ENCODE data around the gene GPR160. TPM values are rescaled to one million over a fixed set of nuclear protein-coding genes. Genes with fewer than 3 reads are reported as not detected.
"Not testable (repeated sequence)": the region's sequence is repeated elsewhere in the genome, so short reads cannot be mapped to it uniquely, and the experiment has no call there.

The GPR160 gene
- total RNA-seq, 3 donors from 2014 or later = 2.2 to 3.0 (median 2.5) TPM

GRCh38 chr3:170096342-170096741, 58.5 kb downstream of the GPR160 start:
- Mint-ChIP-seq H3K27me3 (ENCODE audit: low read depth) (no peaks in the 10 kb centered on the region), H3K36me3 (ENCODE audit: insufficient read depth) (peaks cover 51% of the 10 kb centered on the region), H3K4me1 (ENCODE audit: low read depth) (peaks cover 11% of the 10 kb centered on the region), H3K9me3 (no peaks in the 10 kb centered on the region), H3K4me3 (no peak overlapping the region)
- ATAC-seq (no peak), DNase-seq (no peak)

DNA sequence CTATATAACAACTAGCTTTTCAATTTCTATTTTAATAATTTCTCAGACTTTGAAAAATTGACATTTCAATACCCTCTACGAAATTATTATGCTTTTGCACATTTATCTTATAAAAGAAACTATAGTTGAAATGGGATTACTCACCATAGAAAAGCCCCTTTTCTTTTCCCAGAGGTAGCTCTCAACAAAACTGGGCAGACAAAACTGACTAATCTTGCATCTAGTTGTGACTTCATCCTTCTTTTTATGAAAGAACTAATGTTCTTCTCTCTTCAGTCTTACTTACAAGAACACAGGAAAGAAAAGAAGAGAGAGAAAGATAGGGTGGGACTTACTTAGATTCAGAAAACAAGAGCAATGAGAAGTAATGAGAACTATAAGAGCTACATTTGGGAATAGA, 61.0 kb downstream of the GPR160 start:
- ATAC-seq (peak; percentile 46 to 78), DNase-seq (no peak)
- H3K27me3 Mint-ChIP-seq (ENCODE audit: low read depth) = no peaks in the 10 kb centered on the region
- H3K4me3 Mint-ChIP-seq = no peak overlapping the region
- peaks cover 11% of the 10 kb centered on the region for H3K4me1 Mint-ChIP-seq (ENCODE audit: low read depth)
- peaks cover 57% of the 10 kb centered on the region for H3K36me3 Mint-ChIP-seq (ENCODE audit: insufficient read depth)
- H3K9me3 Mint-ChIP-seq = no peaks in the 10 kb centered on the region

DNA sequence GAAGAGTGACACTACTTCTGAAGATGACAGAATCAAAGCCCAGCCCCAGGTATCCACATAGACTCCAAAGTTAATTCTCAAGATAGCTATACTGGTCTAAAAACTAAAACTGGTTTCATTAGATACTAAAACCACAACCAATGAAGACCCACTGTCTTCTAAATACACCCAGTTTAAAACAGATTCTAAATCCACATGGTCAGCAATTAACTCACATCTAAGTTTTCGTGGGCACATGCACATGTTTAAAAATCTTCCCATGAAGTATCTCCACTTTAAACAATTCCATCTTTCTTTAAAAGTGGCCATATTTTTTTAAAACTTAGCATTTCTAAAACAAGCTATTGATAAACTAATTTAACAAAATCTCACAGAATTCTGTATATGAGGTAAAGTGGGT, 63.1 kb downstream of the GPR160 start:
- Mint-ChIP-seq H3K36me3 (ENCODE audit: insufficient read depth) (peaks cover 40% of the 10 kb centered on the region), H3K4me1 (ENCODE audit: low read depth) (peaks cover 11% of the 10 kb centered on the region), H3K27me3 (ENCODE audit: low read depth) (no peaks in the 10 kb centered on the region), H3K9me3 (no peaks in the 10 kb centered on the region), H3K4me3 (no peak overlapping the region)
- DNase-seq (no peak), ATAC-seq (no peak)

DNA sequence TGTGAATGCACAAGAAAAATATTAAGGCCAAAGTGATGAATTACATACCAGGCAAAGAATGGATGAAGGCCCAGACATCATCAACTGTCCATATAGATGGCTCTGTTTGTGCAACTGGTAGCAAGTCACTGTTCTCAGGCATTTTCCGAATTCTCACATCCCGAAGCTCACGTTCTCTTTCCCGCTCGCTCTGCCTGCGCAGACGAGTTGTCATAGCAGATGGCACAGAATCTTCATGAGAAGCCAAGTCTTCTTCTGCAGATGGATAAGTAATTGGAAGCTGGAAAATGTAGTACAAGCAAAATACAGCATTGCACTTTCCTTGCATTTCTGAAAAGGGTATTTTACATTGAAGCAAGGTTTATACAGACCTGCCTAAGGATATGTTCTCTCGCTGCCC, 64.6 kb downstream of the GPR160 start:
- no peak for ATAC-seq

DNA sequence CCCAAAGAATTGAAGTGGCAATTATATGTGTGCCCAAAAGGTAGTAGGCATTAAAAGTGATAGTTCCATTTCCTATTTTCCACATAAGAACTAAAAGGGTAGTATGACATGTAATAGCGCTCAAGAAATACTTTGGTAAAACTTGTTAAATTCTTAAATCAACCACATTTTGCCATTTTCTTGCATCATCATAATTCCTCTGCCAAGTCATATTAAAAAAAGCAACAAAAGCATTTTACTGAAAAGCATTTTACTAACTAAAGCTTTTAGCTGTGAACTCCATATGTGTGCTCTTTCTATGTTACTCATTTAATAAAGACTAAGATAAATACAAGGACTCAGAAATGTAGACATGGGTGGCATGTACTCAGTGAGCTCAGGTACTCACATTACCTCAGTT, 70.1 kb downstream of the GPR160 start:
- Mint-ChIP-seq H3K4me3 (no peak overlapping the region), H3K9me3 (no peaks in the 10 kb centered on the region), H3K4me1 (ENCODE audit: low read depth) (peaks cover 22% of the 10 kb centered on the region), H3K27me3 (ENCODE audit: low read depth) (no peaks in the 10 kb centered on the region), H3K36me3 (ENCODE audit: insufficient read depth) (peaks cover 35% of the 10 kb centered on the region)
- ATAC-seq (no peak), DNase-seq (no peak)

More for the DNA sequence above, 64.6 kb downstream of the GPR160 start:
- no peak for DNase-seq
- no peak overlapping the region for H3K4me3 Mint-ChIP-seq
- peaks cover 34% of the 10 kb centered on the region for H3K36me3 Mint-ChIP-seq (ENCODE audit: insufficient read depth)
- no peaks in the 10 kb centered on the region for H3K27me3 Mint-ChIP-seq (ENCODE audit: low read depth)
- H3K4me1 Mint-ChIP-seq (ENCODE audit: low read depth) = peaks cover 11% of the 10 kb centered on the region
- H3K9me3 Mint-ChIP-seq = no peaks in the 10 kb centered on the region

DNA sequence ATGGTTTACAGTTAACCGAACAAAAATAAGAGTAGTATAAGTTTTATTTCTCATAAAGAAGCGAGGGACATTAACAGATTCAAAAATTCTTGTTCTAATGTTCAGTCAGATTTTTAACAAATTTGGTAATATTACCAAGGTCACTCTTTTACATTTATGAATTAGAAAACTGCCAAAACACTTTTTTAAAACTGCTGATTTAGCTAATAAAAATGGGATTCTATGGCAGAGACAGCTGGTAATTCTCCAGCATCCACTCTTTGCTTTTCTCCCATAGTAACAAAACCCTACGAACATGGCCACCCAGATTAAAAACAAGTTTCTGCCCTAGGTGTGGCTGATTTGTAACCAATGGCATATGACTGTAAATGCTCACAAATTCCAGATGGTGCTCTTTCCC, 71.2 kb downstream of the GPR160 start:
- Mint-ChIP-seq H3K4me1 (ENCODE audit: low read depth) (peaks cover 22% of the 10 kb centered on the region), H3K4me3 (no peak overlapping the region), H3K27me3 (ENCODE audit: low read depth) (no peaks in the 10 kb centered on the region), H3K9me3 (no peaks in the 10 kb centered on the region), H3K36me3 (ENCODE audit: insufficient read depth) (peaks cover 38% of the 10 kb centered on the region)
- DNase-seq = no peak
- ATAC-seq = no peak

DNA sequence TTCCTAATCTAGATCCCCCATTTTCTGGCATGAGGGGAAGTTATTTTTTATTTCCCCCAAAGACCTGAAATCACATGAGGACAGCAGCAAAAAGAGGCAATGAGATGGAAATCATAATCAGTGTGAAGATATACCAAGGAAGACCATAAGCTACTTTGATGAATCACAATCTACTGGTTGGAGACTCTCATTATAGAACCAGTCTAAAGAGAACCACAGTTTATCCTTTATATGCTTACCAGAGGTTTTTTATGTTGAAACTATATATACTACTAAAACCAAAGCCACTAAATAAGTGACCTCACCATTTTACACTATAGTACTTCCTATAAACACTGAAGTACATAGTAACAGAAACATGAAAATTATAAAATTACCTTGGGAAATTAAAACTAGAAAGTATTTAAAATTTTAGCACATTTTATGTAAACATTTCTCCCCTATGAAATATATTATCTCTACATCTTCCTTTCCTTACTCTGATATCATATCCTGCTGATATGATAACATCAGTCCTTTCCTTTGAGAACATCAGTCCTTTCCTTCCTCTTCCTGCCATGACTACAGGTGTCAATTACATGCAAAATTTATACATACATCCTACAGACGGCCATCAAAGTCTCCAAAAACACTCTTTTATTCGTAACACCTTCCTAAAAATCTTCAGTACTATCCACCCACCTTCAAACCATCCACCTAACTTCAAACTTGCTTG, 71.9 kb downstream of the GPR160 start:
- peaks cover 40% of the 10 kb centered on the region for H3K36me3 Mint-ChIP-seq (ENCODE audit: insufficient read depth)
- peak in 1 of 2 donors; percentile 23 for ATAC-seq
- DNase-seq = no peak
- H3K4me1 Mint-ChIP-seq (ENCODE audit: low read depth) = peaks cover 22% of the 10 kb centered on the region
- H3K9me3 Mint-ChIP-seq = no peaks in the 10 kb centered on the region
- no peak overlapping the region for H3K4me3 Mint-ChIP-seq
- H3K27me3 Mint-ChIP-seq (ENCODE audit: low read depth) = no peaks in the 10 kb centered on the region

DNA sequence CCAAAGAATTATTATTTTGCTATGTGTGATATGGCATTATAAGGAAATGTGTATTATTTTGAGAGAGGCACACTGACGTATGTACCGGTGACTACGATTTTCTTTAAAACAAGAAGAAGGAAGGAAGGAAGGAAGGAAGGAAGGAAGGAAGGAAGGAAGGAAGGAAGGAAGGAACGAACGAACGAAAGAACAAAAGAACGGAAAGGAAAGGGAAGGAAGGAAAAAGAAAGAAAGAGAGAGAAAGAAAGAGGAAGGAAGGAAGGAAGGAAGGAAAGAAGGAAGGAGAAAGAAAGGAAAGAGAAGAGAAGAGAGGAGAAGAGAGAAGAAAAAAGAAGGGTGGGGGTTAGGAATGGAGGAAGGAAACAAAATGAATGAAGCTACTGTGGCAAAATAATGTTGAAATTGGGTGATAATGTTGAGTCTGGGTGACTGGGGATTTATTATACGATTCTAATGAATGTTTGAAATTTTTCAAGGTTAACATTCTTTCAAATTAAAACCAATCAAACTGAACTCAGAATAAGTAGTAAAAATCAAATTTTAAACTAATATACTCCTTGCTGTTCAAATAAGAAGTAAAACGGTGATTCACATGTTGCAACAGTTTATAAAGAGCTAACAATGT, 73.5 kb downstream of the GPR160 start:
- ATAC-seq = no peak
- Mint-ChIP-seq H3K36me3 (ENCODE audit: insufficient read depth) (peaks cover 45% of the 10 kb centered on the region), H3K27me3 (ENCODE audit: low read depth) (no peaks in the 10 kb centered on the region), H3K4me3 (no peak overlapping the region), H3K9me3 (no peaks in the 10 kb centered on the region), H3K4me1 (ENCODE audit: low read depth) (peaks cover 22% of the 10 kb centered on the region)
- no peak for DNase-seq

DNA sequence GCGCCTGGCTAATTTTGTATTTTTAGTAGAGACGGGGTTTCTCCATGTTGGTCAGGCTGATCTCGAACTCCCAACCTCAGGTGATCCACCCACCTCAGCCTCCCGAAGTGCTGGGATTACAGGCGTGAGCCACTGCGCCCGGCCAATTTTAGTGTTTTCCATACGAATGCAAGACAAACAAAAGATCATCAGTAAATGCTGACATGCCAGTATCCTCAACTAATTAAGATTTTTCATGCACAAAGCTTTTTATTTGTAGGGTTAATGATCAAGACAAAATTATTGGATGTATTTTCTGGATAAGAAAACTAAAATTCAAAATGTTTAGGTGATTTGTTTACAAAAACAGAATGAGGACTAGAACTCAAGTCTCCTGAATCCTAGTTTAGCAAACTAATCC, 76.4 kb downstream of the GPR160 start:
- not testable (repeated sequence) for H3K4me3 Mint-ChIP-seq; DNase-seq; H3K9me3 Mint-ChIP-seq; ATAC-seq; H3K27me3 Mint-ChIP-seq (ENCODE audit: low read depth)
- H3K36me3 Mint-ChIP-seq (ENCODE audit: insufficient read depth) = peaks cover 35% of the 10 kb centered on the region
- H3K4me1 Mint-ChIP-seq (ENCODE audit: low read depth) = peaks cover 17% of the 10 kb centered on the region

DNA sequence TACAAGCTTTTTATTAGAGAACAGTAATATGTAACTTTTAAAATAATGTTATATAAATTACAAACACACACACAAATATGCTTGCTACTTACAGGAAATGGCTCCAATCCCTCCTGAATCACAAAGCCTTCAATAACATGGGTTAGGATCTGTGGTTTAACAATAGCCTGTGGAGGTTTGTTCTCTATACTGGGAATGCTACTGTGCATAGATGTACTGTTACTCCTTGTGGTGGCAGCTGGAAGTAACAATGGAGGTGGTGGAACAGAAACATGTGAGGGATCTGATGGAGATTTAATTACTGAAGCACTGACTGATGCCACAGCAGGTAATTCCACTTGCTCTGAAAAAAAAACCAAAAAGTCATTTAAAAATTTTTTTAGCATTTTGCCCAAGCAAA, 79.3 kb downstream of the GPR160 start:
- no peak for ATAC-seq
- DNase-seq = no peak
- Mint-ChIP-seq H3K27me3 (ENCODE audit: low read depth) (no peaks in the 10 kb centered on the region), H3K9me3 (no peaks in the 10 kb centered on the region), H3K4me1 (ENCODE audit: low read depth) (no peaks in the 10 kb centered on the region), H3K4me3 (no peak overlapping the region), H3K36me3 (ENCODE audit: insufficient read depth) (peaks cover 30% of the 10 kb centered on the region)

DNA sequence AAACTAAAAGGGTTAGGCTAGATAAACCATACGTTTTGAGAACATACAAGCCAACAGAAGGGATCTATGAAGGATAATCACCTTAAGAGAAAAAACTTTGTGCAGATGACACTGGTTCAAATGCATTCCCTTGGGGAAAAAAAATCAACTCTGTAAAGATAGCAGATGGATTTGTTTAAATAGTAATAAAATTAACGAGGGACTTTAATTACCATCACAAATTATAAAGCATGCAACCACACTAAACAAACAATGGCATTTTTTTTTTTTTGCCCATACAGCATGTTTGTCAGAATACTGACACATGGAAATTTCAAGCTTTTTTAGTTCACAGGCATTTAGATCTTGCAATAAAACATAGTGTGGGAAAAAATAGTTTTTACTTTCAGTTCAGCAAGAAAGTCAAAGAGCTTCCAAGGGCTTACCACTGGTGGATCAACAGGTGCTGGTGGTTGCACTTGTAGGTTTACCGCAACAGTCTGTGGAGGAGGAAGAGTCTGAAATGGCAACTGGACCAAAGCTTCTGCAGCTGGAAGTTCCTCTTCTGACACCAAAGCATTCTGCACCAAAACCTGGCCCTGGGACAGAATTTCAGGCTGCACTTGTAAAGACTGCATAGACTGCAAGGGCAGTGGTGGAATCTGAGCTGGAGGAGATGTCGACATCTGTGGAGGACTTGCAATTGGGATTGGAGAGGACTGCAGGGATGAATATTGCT, 90.6 kb downstream of the GPR160 start:
- Mint-ChIP-seq H3K9me3 (peaks cover under 1% of the 10 kb centered on the region), H3K4me3 (no peak overlapping the region), H3K36me3 (ENCODE audit: insufficient read depth) (peaks cover 20% of the 10 kb centered on the region), H3K4me1 (ENCODE audit: low read depth) (peaks cover 25% of the 10 kb centered on the region), H3K27me3 (ENCODE audit: low read depth) (no peaks in the 10 kb centered on the region)
- ATAC-seq = peak; percentile 37 to 49
- no peak for DNase-seq

GRCh38 chr3:170128977-170129431, 91.2 kb downstream of the GPR160 start:
- peaks cover 3% of the 10 kb centered on the region for H3K9me3 Mint-ChIP-seq
- H3K27me3 Mint-ChIP-seq (ENCODE audit: low read depth) = no peaks in the 10 kb centered on the region
- H3K36me3 Mint-ChIP-seq (ENCODE audit: insufficient read depth) = peaks cover 25% of the 10 kb centered on the region
- peak; percentile 78 to 89 for ATAC-seq
- no peak for DNase-seq
- H3K4me3 Mint-ChIP-seq = peak overlapping the region; percentile 3
- peaks cover 28% of the 10 kb centered on the region for H3K4me1 Mint-ChIP-seq (ENCODE audit: low read depth)

- Mint-ChIP-seq H3K27me3 (ENCODE audit: low read depth) (no peaks in the 10 kb centered on the region), H3K4me3 (no peak overlapping the region), H3K9me3 (peaks cover 3% of the 10 kb centered on the region), H3K36me3 (ENCODE audit: insufficient read depth) (peaks cover 36% of the 10 kb centered on the region), H3K4me1 (ENCODE audit: low read depth) (peaks cover 28% of the 10 kb centered on the region)
- DNase-seq (no peak), ATAC-seq (no peak)
Measured at GRCh38 chr3:170130532-170130931, 92.7 kb downstream of the GPR160 start.

GRCh38 chr3:170132335-170132734, 94.5 kb downstream of the GPR160 start:
- ATAC-seq (peak in 1 of 2 donors; percentile 27), DNase-seq (no peak)
- Mint-ChIP-seq H3K27me3 (ENCODE audit: low read depth) (no peaks in the 10 kb centered on the region), H3K4me3 (no peak overlapping the region), H3K4me1 (ENCODE audit: low read depth) (peaks cover 31% of the 10 kb centered on the region), H3K36me3 (ENCODE audit: insufficient read depth) (peaks cover 44% of the 10 kb centered on the region), H3K9me3 (peaks cover 3% of the 10 kb centered on the region)
